Measurements from ENCODE around the gene SLC24A3.

The SLC24A3 gene

GRCh38 chr20:19310541-19310940 lies 98.1 kb downstream of the SLC24A3 start:
- no peak for DNase-seq

DNA sequence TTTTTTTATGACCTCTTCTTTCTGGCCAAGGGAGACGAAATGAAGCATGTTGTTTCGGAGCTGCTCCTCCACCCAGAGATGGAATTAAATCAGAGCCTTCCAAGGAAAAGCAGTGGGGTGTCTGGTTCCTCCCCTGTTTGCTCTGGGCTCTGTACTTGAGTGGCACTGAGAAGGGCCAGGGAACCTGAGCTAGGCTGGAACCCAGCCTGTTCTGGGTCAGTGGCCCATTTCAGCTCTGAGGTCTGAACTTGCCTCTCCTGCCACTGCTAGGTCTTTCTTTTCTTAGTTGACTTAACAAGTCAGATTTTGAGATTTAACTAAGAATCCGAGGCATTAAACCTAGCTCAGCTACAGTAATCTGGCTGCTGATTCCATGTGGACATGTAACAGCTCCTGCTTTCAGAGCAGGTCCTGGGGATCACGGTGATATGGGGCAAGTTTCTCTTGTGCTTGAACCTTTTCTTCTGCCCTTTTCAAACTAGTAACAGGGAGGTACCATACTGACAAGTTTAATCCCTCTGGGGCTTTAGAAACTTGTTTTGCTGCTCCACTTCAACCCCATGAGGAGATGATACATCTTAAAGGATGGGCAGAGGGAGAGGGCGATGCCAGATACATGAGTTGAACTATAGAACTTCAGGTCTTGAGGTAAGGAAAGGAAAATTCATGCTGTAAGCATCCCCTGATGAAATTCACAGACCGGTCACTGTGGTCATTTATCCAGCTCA lies 101.1 kb downstream of the SLC24A3 start:
- DNase-seq, result no peak

- DNase-seq, result no peak
Observed at GRCh38 chr20:19314621-19315020, 102.2 kb downstream of the SLC24A3 start.

DNA sequence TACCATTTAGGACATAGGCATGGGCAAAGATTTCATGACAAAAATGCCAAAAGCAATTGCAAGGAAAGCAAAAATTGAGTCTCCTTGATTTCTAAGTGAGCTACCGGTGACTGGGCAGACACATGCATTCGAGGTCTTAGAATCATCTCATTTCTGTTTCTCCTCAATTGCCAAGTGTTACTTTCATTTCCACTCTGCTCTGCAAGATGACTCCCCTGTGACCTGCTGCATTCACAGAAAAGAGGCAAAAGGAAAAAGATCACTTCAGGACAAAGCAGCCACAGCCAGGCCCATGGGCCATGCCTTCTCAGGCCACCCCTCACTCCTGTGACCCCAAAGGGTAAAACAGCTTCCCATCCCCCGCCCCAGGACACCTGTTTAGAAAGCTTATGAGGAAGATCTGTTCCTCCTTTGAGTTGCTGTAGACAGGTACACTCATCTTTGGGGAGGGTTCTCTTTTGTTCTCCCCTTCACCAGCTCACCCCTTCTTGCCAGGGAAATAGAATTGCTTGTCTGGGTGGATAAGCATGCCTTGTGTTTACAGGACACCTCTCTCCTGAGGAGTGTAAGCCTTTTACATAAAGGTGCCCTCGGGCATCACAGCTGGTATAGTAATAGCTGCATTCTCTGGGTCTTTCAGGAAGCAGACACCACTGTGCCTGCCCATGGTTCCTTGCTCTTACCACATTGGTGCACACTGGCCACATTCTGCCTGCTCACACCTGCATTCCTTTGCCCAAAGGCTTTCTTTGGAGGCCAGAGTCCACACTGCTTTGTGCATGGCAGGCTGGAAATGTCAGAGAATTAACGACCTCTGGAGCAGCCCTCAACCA lies 105.0 kb downstream of the SLC24A3 start:
- DNase-seq, result no peak

DNA sequence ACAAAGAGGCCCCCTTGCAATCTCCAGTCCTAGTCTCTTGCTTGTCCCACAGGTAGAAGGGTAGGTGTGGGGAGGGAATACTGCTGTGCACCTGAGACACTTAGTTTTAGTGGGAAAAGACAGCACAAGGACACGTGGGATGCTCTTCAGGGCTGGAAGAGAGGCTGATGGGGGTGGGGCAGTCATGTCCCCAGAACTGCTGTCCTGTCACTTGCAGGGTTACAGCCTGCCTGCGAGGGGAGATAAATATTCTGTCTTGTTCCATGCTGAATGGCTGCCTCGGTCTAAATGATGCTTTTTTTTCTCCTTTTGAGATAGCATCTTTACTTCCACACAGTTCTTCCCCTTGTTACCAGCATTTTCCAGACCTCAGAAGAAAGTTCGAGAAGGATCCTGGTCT lies 106.2 kb downstream of the SLC24A3 start:
- no peak for DNase-seq

DNA sequence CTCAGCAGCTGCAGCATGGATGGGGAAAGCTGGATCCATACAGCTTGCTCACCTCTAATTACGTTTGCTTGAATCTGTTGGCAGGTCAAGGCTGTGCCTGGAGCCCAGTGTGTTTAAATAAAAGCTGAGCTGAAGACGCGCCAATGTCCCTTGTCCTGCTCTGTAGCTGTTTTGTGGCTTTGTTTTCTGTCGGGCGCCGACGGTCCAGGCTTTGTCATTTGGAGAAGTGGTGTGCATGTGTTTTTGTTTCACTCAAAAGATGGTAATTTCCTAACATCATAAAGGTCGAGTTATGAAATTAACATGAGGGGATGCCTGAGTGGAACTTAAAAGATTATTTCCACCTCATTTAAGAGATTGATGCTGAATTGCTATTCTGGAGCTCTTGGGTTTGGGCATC lies 107.6 kb downstream of the SLC24A3 start:
- DNase-seq, result no peak

DNA sequence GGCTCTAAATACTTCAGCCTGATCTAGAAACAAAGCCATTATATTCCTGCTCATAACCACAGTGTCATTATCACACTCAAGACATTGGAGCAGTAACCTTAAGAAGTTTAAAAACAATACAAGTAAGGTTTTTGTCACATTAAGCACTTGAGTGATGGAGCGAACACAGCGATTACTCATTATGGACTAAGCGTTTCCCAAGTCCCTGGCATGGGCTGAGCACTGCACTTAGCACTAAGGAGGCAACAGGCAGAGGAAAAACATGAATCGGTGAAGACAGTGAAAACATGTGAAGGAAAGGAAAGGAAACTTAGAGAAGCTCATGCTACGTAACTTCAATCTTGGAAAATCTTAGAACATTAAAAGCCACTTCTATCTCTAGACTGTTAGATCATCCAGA lies 108.7 kb downstream of the SLC24A3 start:
- DNase-seq, result no peak

- DNase-seq, result no peak
Observed at GRCh38 chr20:19322061-19322985, 109.9 kb downstream of the SLC24A3 start.

- DNase-seq, result no peak
Observed at GRCh38 chr20:19327401-19327800, 115.0 kb downstream of the SLC24A3 start.

DNA sequence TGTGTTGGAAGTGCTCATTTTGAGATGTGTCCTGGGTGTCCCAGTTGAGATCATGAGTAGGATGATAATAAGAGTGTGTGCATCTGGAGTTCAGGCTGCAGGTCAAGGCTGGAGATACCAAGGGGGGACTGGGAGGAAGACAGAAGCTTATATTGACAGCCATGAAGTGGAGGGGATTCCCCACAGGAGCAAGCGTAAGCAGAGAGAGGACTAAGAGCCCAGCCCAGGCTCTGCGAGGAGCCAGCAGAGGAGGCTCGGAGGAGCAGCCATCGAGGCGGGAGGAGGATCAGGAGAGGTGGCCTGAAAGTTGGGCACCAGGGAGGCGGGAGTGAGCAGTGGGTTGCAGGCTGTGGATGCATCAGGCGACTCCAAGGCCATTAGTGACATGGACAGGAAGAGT lies 116.2 kb downstream of the SLC24A3 start:
- DNase-seq, result no peak

GRCh38 chr20:19330038-19330437 lies 117.6 kb downstream of the SLC24A3 start:
- DNase-seq, result no peak

DNA sequence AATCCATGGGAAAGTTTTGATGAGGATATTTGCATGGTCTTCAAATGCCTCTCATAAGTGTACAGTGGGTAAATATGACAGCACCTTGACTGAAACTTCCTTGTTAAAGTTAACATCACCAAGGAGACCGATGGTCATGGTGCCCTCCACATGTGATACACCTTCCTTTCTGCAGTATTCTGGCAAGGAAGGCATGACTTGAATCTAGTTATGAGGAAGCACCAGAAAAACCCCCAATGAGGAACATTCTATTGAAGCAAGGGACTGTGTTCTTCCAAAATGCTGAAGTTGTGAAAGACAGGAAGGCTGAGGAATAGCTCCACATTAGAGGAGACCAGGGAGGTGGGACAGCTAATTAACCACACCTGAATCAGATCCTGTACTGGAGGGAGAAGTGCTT lies 118.3 kb downstream of the SLC24A3 start:
- DNase-seq, result no peak

DNA sequence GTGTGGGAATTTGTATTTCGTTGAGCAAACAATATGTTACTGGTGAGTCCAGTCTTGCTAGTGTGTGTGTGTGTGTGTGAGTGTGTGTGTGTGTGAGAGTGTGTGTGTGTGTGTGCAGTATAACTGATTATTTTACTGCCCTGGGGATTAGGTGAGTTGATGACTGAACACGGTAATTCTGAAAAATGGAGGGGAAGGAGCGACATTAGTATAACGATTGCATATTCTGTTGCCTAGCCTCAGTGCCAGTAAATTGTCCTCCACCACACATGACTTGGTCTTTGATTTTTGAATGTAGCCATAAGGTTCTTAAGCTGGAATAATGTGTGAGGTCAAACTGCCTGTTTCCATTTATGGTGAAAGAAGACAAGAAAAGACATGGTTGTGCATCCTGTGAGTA lies 121.1 kb downstream of the SLC24A3 start:
- no peak for DNase-seq

DNA sequence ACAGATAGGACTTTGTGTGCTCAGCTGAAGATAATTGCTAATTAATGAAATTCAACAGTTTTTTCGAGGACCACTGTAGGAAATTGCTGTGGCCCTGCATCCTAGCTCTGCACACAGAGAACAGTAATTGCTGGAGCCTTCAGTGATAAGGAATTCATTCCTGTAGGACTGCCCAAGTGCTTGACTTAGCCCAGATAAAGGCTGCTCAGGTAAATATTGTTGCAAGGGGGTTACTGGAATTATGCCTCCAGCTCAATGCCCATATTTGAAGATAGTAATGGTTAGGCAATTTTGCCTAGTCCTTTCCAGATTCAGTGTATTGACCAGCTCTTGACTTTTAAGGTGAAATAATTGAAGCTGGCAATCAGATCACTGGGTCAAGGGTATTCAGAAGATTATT lies 122.9 kb downstream of the SLC24A3 start:
- no peak for DNase-seq

- DNase-seq, result no peak
Observed at GRCh38 chr20:19335916-19336315, 123.5 kb downstream of the SLC24A3 start.

DNA sequence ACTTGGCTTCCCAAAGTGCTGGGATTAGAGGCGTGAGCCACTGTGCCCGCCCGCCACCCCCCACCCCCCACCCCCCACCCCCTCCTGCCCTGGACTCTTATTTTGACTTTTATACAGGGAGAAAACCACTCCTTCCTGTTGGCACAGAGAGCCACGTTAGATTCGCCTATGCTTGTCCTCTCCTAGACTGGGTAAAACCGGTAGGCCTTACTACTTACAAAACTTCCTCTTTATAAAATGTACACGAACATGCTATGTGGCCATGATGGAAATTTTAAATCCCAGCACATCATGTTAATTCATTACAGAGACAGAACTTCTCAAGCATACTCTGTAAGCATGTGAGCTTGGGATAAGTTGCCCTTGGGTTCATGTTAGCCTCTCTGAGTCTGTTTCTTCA lies 124.2 kb downstream of the SLC24A3 start:
- no peak for DNase-seq

- DNase-seq, result no peak
Observed at GRCh38 chr20:19338380-19338779, 125.9 kb downstream of the SLC24A3 start.

GRCh38 chr20:19338960-19339359 lies 126.5 kb downstream of the SLC24A3 start:
- DNase-seq, result no peak

- no peak for DNase-seq
Observed at GRCh38 chr20:19341348-19342053, 129.1 kb downstream of the SLC24A3 start.

DNA sequence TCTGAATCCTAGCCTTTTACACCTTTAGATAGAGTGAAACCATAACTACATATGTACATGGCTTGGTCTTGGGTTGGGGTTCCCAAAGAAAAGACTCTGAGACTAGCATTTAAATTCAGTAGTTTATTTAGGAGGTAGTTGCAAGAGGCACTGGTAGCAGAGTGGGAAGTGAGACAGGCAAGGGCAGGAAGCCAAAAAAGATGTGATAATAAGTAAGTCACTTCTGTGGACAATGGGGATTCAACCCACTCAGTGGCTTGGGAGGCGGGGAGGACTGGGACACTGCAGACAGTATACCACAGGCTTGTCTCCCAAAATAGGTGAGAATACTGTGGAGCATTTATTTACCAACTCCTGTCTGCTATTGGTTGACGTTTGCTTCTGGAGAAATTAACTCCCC lies 131.9 kb downstream of the SLC24A3 start:
- no peak for DNase-seq

GRCh38 chr20:19347943-19348456 lies 135.6 kb downstream of the SLC24A3 start:
- DNase-seq, result no peak

DNA sequence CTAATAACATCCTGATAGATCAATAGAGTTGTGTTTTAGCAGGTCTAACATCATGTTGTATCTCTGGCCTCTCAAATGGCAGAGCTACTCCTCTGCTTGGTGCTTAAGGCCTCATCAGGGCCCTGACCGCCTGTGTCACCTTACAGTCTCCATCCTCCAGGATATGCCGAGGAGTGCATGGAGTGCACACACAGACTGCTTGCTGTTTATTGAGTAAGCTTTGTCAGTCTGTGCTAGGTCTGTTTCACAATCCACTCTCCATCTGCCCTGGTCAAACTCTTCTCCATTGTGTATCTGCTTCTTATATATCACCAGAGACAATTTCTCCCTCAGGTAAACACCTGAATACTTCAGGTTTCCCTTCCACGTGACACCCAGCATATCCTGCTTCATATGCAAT lies 136.1 kb downstream of the SLC24A3 start:
- no peak for DNase-seq
